GM20000 (cell line): Measurements from ENCODE around the gene RAB25.
"Not testable (repeated sequence)": the region's sequence is repeated elsewhere in the genome, so short reads cannot be mapped to it uniquely, and the experiment has no call there.

Experiments used
- DNase-seq: peaks from one replicate; pipeline ENCODE4 v3.0.0; 2012; ENCODE audit warnings: low spot score
- TF ChIP-seq, protein P1 (sequence below): IDR thresholded peaks from 2 replicates; pipeline ENCODE4 v1.5.1; 2012; ENCODE audit warnings: mild to moderate bottlenecking, control low read depth; ENCODE audit errors: extremely low read depth, missing control alignments

RAB25 gene

DNA sequence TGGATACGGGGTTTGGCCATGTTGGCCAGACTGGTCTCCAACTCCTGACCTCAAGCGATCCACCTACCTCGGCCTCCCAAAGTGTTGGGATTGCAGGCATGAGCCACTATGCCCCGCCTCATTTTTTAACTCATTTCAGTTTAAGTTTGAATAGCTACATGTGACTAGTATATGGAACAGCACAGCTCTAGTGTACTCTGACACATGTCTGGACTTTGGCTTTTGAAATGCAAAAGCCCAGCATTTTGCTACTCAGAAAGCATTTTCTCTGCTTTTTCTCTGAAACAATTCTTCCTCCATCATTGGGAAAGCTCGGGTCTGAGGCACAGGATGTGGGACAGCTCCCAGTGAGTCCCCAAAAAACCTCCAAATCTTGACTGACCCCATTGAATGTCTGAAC lies 36.2 kb upstream of the RAB25 start:
- DNase-seq = no peak
- TF ChIP-seq, protein P1, sequence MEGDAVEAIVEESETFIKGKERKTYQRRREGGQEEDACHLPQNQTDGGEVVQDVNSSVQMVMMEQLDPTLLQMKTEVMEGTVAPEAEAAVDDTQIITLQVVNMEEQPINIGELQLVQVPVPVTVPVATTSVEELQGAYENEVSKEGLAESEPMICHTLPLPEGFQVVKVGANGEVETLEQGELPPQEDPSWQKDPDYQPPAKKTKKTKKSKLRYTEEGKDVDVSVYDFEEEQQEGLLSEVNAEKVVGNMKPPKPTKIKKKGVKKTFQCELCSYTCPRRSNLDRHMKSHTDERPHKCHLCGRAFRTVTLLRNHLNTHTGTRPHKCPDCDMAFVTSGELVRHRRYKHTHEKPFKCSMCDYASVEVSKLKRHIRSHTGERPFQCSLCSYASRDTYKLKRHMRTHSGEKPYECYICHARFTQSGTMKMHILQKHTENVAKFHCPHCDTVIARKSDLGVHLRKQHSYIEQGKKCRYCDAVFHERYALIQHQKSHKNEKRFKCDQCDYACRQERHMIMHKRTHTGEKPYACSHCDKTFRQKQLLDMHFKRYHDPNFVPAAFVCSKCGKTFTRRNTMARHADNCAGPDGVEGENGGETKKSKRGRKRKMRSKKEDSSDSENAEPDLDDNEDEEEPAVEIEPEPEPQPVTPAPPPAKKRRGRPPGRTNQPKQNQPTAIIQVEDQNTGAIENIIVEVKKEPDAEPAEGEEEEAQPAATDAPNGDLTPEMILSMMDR = no peak

DNA sequence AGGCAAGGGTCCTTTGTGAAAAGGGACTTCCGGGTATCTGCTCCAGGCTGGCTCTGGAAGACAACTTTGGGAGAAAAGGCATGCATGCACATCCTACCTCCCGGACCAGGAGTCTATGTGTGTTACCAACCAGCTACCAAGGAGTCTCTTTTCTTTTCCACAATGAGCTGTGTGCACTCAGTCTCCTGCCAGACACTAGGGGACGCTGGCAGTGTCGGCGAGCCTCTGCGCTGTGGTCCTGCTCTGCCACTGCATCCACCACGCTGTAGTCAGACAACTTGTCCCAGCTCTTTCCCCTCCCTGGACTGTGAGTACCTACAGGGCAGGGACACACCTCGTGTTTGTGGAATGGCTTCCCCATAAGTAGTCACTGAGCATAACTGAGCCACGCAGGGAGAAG lies 35.1 kb upstream of the RAB25 start:
- TF ChIP-seq, protein P1 = peak; percentile 52
- DNase-seq = peak; percentile 67

DNA sequence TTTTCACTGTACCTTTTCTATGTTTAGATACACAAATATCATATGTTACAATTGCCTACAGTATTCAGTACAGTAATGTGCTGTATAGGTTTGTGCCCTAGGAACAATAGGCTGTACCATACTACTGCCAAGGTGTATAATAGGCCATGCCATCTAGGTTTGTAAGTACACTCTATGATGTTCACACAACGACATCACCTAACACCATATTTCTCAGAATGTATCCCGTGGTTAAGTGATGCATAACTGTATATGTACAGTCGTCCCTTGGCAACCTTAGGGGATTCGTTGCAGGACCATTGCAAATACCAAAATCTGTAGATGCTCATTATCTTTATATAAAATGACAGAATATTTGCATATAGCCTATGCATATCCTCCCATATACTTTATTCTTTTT lies 34.4 kb upstream of the RAB25 start:
- DNase-seq = no peak
- TF ChIP-seq, protein P1 = no peak

DNA sequence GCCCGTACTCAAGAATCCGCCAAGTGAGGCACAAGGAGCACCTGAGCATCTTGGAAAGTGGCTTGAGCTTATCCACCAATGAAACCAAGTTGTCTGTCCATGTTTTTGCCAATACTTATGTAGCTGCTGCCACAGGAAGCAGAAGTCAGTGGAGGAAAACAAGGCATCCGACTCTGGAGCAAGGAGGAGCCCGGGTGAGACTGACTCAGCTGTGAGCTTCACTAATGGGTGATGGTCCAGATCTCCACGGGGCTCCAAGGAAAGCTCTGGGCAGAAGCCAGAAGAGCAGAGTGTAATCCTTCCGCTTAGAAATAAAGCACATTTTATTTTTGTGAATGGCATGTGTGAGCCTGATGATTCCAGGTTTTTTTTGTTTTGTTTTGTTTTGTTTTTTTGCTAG lies 27.9 kb upstream of the RAB25 start:
- DNase-seq = no peak
- TF ChIP-seq, protein P1 = no peak

DNA sequence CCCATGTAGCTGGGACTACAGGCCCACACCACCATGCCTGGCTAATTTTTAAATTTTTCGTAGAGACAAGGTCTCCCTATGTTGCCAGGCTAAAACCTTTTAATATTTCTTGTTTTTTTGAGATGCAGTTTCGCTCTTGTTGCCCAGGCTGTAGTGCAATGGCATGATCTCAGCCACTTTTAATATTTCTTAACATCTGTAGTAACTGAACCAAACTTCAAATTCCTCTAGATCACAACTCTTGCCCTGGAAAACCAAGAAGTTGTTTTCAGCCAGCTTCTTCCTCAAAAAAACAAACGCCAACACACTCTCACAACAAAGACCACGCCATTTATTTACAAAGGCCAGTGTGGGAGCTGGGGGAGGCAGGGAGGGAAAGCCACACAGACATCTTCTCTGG lies 26.0 kb upstream of the RAB25 start:
- not testable (repeated sequence) for DNase-seq

DNA sequence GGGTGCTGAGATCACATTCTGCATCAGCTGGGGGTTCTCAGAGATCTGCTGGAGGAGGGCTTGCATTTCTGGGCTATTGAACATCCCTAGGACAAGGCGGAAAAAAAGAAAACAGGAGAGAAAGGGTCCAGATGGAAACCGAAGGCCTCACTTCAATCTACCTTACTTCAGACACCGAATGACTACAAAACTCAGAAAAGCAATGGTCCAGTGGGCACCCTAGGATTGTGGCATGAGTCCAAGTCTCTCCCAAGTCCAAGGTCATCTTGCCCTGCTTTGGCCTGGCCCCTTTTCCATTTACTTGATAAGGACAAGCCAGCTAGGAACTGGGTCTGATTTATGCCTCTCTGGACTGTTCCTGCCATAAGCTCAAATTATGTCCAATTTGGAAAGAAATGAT lies 18.1 kb upstream of the RAB25 start:
- TF ChIP-seq, protein P1 = no peak

DNA sequence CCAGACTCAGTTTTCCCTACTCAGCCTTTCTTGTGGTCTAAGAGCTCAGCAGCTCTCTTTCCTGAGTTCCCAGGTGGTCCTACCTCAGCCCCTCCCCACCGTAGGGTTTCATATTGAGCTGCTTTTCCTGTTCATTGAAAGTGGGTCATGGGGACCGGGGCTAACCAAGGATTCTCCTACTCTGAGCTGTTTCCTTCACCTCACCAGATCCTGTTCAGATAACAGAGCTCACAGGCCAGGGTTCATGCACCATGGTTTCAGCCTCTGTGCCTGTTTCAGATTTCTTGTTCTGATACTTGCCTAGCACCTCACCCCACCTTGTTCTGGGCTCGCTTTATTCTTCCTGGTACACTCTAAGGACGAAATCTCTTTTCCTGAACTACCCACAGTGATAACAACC lies 15.9 kb upstream of the RAB25 start:
- no peak for DNase-seq
- TF ChIP-seq, protein P1 = no peak

More for the DNA sequence above, 18.1 kb upstream of the RAB25 start:
- DNase-seq = no peak

DNA sequence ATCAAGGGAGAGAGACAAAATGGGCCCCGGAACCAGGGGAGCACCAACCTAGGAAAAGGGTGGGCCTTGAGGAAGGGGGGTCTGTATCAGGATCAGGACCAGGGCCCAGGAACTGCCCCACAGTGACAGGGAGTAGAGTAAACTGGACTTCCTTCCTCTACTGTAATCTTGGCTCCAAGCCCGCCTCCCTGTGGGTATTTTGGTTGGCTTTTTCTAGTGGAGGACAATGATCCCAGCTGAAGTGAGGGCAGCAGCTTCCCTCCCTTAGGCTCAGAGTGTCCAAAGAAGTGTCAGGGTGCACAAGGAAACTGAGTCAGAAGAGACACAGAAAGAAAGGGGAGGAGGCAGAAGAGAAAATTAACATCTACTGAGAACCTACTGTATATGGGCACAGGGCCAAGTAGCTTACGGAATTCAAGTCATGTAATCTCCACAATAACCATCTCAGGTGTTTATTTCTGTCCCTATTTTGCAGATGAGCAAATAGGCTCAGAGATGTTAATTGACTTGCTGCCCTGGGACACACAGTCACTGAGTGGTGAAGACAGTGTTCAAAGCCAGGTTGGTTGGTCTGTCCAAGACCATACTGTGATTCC lies 12.2 kb upstream of the RAB25 start:
- TF ChIP-seq, protein P1 = no peak
- no peak for DNase-seq
